Bronchial epithelial cell (primary cell): ENCODE measurements around the gene BPIFB3. TPM values are rescaled to one million over a fixed set of nuclear protein-coding genes. Genes with fewer than 3 reads are reported as not detected.

ENCODE experiments used
- DNase-seq: peaks from one replicate; pipeline ENCODE4 v3.0.0-alpha.2; 2010; ENCODE audit warnings: low read depth
- FAIRE-seq: peaks from 2 replicates; lab custom pipeline; 2011; peaks lifted over from hg19 to GRCh38; lab: Jason Lieb, UNC
- H3K27me3 ChIP-seq: 2 replicates; pipeline ENCODE4 v1.5.1; 2011; ENCODE audit warnings: low read length; ENCODE audit not compliant: control insufficient read depth, insufficient read depth
- H3K36me3 ChIP-seq: 2 replicates; pipeline ENCODE4 v1.5.1; 2011; ENCODE audit warnings: low read length; ENCODE audit not compliant: control insufficient read depth, insufficient read depth
- H3K4me3 ChIP-seq: 2 replicates; pipeline ENCODE4 v1.5.1; 2011; ENCODE audit warnings: mild to moderate bottlenecking, low read depth, low read length, control low read depth
- CTCF ChIP-seq: IDR thresholded peaks from 2 replicates; pipeline ENCODE4 v1.5.1; 2011; ENCODE audit warnings: mild to moderate bottlenecking, moderate library complexity, low read length, control low read depth, inconsistent platforms; ENCODE audit not compliant: insufficient read depth, severe bottlenecking
- total RNA-seq: library from RNA; depleted of rRNA; stranded (reverse); fragments of >200 nt; gene quantifications from 2 replicates; pipeline ENCODE4 v1.2.1, GENCODE V29; 2014

The BPIFB3 gene
- total RNA-seq, 1 donor from 2014 or later, result not detected

DNA sequence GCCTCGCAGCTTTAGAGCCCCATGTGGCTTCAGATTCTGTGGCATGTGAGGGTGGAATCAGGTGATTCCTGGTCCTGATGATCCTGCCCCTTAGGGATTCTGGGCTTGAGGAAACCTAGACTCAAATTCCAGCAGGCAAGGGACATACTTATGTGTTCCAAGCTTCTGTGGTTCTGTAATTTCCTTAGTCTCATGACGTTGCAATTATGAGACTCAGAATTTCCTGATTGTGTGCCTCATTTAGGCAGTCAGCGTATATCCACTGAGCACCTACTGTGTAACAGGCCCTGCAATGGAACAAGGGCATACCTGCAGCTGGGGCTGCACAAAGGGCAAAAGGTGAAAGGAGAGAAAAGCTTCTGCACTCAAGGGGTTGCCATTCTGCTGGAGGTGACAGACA, 14.1 kb downstream of the BPIFB3 start:
- Histone ChIP-seq H3K4me3 (no peak overlapping the region), H3K36me3 (no peaks in the 10 kb centered on the region), H3K27me3 (no peaks in the 10 kb centered on the region)
- TF ChIP-seq CTCF, result no peak
- FAIRE-seq (peak; percentile 60), DNase-seq (no peak)

DNA sequence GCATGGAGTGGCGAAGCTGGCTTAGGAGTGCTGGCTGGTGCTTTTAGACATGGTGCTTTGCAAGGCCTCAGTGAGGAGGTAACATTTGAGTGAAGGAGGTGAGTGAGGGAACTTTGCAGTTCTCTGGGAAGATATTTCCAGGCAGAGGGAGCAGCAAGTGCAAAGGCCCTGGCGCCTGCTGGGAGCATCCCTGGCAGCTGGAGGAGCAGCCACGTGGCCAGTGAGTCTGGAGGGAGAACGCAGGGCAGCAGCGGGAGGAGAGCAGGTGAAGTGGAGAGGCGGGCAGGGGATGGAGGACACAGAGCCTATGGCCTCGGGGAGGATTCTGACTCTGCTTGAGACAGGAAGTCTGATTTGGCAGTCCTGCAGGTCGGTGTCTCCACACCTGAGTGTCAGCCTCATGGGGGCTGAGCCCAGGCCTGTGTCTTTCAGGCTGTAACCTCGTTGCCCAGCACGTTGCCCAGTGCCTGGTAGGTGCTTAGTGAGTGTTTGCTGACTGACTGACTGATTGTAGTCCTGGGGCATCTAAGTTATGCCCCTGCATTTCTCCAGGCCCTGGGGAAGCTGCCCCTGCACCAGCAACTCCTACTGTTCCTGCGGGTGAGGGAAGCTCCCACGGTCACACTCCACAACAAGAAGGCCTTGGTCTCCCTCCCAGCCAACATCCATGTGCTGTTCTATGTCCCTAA, 14.7 kb downstream of the BPIFB3 start:
- TF ChIP-seq CTCF, result no peak
- Histone ChIP-seq H3K27me3 (peaks cover under 1% of the 10 kb centered on the region), H3K4me3 (no peak overlapping the region), H3K36me3 (no peaks in the 10 kb centered on the region)
- DNase-seq (no peak), FAIRE-seq (no peak)

GRCh38 chr20:33069673-33070072, 16.0 kb downstream of the BPIFB3 start:
- no peak for TF ChIP-seq CTCF

DNA sequence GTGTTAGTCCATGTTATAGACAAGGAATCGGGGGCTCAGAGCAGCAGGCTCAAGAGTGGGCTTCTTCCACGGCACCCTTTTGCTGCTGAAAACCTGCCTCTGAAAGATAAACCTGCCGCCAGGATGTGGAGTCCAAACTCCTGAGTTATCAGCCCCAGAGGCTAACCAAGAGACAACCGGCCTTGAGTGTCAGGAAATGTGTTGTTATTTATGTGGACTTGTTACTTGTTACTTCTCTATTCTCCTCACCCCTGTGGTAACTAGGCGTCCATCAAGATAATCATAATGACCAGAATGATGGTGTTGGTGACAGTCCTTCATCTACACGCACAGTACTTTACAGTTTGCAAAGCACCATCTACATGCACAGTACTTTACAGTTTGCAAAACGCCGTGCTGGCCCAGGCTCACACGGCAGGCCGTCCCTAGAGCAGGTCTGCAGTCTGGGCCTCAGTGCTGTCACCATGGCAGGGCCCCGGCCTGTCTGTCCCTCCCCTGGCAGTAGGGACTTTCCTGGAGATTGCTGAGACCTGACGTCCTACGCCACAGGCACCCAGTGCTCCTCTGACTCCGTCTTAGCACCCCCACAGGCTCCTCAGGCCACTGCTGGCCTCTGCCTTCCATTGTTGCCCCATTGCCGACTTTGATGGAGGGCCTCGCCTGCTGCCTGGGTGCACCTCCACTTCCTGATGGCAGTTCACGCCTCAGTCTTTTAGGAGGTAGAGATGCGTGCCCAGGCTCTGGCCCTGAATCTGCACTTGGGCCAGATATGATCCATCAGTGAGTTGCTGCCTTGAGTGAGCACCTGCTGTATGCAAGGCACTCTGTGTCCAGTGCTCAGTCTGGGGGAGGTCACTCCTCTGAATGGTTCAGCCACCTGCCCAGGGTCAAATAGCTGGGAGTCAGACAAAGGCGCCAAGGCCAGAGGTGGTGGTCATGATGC, 16.7 kb downstream of the BPIFB3 start:
- no peak for TF ChIP-seq CTCF
- FAIRE-seq, result no peak
- Histone ChIP-seq H3K27me3 (peaks cover 1% of the 10 kb centered on the region), H3K4me3 (no peak overlapping the region), H3K36me3 (no peaks in the 10 kb centered on the region)
- no peak for DNase-seq

More at GRCh38 chr20:33069673-33070072, 16.0 kb downstream of the BPIFB3 start:
- Histone ChIP-seq H3K27me3 (peaks cover 1% of the 10 kb centered on the region), H3K4me3 (no peak overlapping the region), H3K36me3 (no peaks in the 10 kb centered on the region)
- no peak for FAIRE-seq
- DNase-seq, result no peak

DNA sequence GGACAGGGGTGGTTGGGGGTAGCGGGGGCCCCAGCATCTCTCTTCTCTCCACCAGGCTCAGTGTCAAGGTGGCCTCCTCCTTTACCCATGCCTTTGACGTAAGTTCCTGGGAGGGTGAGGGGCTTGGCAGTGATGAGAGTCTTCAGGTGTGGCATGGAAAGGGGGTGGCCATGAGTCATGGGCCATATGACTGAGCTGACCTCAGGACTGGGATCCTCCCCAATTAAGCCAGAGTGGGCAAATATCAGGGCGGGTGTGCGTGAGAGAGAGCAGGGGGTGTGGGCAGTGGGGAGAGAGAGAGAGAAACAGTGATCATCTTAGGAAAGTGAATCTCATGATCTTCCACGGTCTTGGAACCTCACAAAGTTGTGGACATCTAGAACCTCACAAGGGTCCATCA, 17.5 kb downstream of the BPIFB3 start:
- H3K36me3 ChIP-seq, result no peaks in the 10 kb centered on the region
- H3K27me3 ChIP-seq, result peaks cover 1% of the 10 kb centered on the region
- FAIRE-seq (no peak), DNase-seq (peak; percentile 10)
- TF ChIP-seq CTCF, result no peak
- no peak overlapping the region for H3K4me3 ChIP-seq
